GM19351 (cell line): Measurements from ENCODE around the gene NFX1.
"Not testable (repeated sequence)": the region's sequence is repeated elsewhere in the genome, so short reads cannot be mapped to it uniquely, and the experiment has no call there.

Experiments used
- ATAC-seq: cut with Tn5 transposase; IDR thresholded peaks from one replicate; pipeline ENCODE4 v1.9.1; 2021; ENCODE audit warnings: mild to moderate bottlenecking, moderate library complexity; ENCODE audit not compliant: unreplicated experiment

NFX1 gene

DNA sequence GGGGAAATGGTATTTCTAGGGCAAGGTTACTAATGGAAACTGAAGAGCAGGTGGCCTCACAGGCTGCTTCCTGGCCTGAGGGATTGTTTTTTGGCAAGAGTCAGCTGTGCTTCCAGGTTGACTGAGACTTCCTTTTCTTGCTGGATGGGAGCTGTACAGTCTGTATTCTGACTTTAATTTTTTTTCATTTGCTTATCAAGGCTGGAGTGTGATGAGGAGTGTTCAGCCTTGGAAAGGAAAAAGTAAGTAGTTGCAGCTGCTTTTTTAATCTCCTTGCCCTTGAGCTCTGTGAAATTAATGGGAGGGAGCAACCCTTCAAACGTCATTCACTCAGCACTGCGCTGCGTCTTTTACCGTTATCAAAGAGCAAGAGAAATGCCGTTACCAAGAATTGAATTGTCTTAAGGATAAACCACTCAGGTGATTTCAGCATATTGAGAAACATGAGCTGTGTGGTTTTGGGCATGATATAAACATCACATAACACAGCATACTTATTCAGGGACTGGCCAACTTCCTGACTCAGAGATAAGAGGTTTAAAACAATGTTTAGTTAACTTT, 64.4 kb downstream of the NFX1 start:
- ATAC-seq: no peak

DNA sequence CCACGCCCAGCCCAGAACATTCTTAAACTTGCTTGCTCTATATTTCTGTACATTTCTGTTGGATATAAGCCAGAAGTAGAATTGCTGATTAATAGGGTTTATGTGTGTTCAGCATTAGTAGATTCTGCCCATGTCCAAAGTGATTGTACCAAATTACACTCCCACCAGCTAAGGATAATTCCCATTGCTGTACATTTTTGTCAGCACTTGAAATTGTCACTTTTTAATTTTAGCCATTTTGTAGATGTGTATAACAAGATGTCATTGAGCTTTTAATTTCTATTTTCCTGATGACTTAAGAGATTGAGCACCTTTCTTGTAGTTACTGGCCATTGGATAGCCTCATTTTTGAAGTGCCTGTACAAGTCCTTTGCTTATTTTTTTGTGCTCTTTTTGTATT, 65.6 kb downstream of the NFX1 start:
- no peak for ATAC-seq

DNA sequence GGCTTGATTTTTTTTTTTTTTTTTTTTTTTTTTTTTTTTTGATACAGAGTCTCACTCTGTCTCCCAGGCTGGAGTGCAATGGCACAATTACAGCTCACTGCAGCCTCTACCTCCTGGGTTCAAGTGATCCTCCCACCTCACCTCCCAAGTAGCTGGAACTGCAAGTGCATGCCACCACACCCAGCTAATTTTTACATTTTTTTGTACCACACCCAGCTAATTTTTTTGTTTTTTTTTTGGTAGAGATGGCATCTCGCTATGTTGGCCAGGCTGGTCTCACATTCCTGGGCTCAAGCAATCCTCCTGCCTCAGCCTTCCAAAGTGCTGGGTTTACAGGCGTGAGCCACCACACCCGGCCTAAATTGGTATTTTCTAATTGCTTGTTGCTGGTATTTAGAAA, 68.3 kb downstream of the NFX1 start:
- not testable (repeated sequence) for ATAC-seq

DNA sequence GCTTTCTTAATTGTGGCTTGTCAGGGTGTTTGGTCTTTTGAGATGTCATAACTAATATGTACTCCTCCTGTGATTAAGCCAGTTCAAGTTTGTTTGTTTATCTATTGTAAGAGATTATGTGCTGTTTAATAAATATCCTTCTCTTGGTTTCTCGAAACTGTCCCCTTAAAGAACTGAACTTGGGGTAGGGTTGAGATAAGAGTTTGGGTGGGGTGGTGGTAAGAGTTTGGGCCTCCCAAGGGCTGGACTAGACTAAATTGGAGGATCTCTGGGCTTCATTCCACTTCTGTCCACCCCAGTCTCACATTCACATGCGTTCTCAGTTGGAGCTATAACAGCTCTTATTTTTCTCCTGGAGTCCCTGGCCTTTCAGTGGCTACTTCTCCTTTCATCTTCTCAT, 73.8 kb downstream of the NFX1 start:
- no peak for ATAC-seq

DNA sequence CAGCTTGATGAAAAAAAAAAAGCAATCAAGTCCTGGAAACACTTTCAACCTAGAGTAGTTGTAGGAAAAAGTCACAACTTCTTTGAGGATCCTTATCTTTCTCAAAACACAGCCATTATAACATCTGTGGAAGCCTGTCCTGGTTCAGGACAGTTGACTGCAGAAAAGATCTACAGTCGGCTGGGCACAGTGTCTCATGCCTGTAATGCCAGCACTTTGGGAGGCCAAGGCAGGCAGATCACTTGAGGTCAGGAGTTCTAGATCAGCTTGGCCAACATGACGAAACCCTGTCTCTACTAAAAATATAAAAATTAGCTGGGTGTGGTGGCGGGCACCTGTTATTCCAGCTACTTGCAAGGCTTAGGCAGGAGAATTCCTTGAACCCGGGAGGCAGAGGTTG, 74.5 kb downstream of the NFX1 start:
- not testable (repeated sequence) for ATAC-seq

DNA sequence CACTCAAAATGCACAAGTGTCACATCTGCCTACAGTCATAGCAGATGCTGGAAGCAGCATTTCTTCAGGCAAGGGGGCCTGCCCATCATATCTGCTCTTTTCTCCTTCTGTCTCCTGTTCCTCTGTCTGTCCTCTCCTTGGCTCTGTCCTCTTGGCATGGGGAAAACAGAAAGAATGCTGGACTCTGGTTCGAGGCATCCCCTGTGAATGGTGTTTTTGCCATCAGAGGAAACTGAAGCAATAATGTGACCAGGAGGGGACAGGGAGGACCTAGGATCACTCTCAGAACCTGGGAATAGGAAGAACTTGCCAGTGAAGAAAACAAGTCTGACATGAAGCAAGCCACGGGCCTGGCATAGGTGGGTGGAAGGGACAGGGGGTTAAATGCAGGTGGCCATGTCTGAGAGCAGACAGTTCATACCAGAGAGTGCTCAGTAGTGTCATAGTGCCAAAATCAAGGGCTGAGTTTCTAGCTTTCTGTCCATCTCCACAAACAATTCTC, 76.7 kb downstream of the NFX1 start:
- ATAC-seq: no peak

DNA sequence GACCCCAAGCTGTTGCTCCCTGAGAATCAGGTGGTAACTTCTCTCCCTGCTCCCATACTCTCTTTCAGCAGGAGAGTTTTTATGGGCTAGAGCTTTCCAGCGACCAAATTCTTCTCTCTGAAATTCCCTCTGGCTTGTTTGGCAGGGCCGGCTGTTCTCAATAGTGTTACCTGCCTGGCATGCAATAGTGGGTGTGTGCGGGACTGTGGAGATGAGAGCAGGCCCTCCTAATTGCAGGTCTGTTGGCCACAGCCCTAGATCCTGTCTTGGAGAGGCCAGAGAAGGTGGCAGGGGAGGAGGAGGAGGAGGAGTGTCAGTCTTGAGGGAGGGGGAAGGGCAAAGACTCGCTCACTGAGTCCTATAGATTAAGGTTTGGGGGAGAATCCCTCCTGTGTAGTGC, 82.6 kb downstream of the NFX1 start:
- ATAC-seq: no peak

DNA sequence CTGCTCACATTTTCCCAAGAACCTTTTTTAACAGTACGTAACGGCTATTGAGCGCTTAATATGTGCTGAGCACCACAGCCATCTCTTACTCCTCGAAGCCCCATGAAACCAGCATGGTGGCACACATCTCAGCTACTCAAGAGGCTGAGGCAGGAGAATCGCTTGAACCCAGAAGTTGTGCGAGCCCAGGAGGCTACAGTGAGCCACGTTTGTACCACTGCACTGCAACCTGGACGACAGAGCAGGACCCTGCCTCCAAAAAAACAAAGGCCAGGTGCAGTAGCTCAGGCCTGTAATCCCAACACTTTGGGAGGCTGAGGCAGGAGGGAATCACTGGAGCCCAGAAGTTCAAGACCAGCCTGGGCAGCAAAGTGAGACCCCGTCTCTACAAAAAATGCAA, 83.9 kb downstream of the NFX1 start:
- ATAC-seq: no peak

DNA sequence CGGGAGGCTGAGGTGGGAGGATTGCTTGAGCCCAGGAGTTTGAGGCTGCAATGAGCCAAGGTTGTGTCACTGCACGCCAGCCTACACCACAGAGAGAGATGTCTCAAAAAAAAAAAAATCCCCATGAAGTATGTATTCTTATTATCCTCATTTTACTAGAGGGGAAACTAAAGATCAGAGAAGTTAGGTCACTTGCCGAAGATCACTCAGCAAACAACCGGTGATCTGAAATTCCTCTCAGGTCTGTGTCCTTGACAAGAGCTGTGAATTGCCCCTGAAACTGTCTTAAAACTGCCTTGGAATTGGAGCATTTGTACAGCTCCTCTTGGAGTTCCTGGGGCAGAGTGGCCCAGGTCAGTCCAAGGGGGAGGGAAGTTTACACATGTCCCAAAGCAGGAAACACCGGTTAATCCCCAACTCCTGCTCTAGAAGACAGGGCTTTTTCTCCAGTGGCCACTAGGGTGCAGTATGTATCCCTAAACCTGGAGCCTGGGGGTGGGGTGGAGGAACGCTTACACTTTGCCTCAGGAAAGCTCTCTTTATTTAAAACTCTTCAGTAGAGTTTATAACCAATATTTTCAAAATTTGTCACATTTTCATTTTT, 84.4 kb downstream of the NFX1 start:
- ATAC-seq: peak; percentile 61

DNA sequence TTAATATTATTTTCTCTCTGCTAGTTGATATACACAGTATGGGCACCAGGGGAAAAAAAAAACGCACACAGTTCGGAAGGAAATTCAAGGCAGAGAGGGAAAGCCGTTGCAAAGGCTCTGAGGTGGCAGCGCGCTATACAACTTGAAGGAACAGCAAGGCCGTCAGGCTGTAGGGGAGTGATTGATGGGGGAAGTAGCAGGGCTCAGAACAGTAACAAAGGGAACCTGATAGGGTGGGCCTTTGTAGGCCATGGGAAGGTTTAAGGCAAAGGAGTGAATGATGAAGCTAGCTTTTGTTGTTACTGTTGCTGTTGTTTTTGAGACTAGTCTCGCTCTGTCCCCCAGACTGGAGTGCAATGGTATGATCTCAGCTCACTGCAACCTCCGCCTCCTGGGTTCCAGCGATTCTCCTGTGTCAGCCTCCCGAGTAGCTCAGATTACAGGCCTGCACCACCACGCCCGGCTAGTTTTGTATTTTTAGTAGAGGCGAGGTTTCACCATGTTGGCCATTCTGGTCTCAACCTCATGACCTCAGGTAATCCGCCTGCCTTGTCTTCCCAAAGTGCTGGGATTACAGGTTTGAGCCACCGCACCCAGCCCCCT, 85.0 kb downstream of the NFX1 start:
- ATAC-seq: no peak

DNA sequence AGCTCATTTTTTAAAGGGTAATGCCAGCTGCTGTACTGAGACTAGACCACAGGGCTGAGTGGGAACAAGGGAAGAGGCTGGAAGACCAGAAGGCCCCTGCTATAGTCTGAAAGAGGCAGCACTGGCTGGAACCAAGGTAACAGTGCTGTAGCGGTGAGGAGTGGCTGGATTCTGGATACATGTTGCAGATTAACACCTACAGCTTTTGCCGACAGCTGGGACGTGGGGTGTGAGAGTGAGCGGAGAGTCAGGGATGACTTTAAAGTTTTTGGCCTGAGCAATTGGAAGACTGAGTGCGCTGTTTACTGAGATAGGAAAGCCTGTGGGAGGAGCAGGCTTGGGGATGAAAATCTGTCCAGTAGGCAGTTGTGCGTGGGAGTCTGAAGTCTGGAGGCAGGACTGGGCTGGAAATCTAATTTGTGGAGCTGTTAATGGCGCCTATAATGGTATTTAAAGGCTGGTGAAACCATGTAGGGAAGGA, 85.6 kb downstream of the NFX1 start:
- ATAC-seq: no peak

DNA sequence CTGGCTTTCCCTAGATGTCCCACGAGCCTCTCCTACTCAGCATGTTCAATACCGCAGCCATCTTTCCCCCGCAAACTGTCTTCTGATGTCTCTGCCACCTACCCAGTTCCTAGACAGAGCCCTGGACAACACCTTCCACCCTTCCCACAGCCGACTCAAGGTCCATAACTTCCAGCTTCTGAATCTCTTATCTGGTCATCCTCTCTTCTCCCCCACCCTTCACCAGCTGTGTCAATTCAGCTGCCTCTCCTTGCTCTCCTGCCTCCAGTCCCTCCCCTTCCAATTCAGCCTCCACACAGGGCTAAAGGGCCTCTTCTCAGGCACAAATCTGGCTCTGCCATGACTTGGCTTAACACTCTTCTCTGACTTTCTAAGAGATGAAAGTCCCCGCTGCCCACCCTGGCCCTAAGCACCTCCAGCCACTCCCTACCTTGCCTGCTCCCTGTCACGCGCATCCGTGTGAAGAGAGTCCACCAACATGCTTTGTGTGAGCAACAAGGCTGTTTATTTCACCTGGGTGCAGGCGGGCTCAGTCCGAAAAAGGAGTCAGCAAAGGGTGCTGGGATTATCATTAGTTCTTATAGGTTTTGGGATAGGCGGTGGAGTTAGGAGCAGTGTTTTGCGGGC, 86.9 kb downstream of the NFX1 start:
- ATAC-seq: no peak

DNA sequence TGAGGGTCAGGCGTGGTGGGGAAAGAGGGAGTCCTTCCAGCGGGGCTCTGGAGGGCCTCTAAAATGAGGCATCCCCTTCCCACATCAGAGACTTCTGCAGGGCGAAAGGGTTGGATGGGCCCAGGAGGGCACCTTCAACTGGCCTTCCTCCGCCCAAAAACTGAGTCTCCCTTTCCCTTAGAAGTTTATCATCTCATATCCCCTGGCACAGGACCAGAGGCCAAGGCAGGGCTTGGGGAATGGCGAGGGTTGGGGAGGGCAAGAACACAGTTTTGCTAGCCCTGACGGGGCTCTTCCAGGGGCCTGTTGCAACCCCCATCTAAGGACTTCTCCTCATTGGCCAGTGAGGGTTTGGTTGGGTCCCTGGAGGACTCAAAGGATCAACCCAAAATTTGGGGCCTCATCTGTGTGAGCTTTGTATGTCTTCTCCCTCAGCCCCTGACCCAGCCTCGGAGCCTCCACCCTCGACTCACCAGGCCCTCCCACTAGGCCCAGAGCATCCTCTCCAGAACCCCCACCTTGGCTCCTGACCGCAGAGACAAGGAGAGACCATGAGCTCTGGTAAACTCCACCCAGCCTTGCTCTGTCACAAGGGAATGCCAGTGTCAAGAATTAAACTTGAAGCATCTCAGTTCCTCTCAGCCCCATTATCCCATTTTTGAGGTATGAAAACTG, 87.9 kb downstream of the NFX1 start:
- no peak for ATAC-seq

DNA sequence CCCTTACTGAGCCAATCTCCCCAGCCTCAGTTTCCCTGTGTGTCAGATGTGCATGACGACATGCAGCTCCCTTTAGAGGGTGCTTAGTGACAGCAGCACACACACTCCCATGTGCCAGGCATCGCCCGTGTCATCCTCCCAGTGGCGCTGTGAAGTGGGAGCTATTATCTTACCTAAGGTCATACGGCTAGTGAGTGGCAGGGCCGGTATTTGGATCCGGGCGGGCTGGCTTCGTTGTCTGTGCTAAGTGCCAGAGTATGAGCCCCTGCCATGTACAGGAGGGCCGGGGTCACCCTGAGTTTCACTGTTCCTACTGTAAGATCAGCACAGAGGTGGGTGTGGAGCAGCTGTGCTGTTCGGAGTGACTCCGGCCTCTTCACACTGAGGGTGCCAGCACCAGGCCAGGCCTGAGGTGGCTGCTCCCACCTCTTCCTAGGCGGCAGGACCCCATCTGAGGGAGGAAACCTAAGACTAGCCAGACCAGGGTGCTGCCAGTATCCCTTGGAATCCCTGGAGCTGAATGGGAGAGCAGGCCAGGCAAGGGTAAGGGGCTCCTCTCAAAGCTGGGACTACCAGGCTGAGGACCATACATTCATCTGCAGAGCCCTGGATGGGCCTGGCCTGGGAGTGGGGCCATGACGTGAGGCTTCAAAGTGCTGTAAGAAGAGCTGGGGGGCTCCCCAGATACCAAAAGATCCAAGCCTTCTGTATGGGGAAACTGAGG, 89.5 kb downstream of the NFX1 start:
- ATAC-seq: no peak

DNA sequence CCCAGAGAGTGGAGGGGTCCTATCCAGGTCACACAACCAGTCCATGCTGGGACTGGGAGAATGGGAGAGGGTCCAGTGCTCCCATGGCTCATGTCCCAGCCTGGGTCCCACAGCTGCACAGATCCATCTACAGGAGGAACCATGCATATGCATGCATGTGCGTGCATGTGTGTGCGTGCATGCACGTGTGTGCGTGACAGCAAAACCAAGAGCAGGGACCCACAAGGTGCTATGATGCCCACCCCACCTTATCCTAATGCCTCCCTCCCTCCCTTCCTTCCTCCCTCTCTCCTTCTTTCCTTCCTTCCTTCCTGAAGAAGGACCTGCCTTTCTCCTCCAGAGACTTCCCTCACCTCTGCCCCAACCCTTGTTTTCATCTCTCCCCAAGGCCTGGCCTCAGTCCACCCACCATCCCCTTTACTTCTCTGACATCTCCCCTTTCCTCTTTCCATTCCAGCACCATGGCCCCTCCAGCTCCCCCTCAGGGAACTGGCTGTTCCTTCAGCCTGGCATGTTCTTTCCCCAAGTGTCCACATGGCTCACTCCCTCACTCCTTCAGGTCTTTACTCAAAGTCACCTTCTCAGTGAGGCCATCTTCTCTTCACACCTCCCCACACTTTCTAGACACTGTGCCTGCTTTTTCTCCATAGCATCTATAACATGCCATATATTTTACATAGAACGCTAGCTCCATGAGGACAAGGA, 90.2 kb downstream of the NFX1 start:
- ATAC-seq: no peak

DNA sequence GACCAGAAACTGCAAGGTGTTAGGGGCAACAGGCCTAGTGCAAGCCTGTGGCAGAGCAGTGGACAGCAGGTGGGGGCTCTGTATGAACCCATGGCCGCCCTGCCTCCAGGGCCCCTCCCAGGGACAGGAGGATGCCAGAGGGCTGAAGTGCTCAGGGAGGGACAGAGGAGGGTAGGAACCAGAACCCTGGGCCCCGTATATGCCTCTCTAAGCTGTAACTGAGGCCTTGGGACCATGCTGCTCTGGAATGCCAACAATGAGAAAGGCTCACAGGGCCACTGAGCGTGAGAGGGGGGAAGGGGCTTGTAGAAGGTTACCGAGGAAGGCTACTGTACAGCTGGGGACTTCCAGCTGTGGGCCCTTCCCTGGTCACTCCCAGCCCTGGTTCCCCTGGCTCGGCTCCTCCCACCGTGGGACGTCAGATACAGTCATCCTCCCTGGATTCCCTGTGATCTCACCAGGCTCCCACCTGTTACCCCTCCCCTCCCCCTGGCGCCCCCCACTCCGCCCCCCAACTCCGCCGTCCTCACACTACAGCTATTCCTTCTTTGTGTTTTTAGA, 91.0 kb downstream of the NFX1 start:
- ATAC-seq: no peak

DNA sequence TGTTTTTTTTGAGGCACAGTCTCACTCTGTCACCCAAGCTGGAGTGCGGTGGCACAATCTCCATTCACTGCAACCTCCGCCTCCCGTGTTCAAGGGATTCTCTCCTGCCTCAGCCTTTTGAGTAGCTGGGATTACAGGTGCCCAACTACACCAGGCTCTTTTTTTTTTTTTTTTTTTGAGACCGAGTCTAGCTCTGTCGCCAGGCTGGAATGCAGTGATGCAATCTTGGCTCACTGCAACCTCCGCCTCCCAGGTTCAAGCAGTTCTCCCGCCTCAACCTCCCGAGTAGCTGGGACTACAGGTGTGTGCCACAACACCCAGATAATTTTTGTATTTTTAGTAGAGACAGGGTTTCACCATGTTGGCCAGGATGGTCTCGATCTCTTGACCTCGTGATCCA, 92.1 kb downstream of the NFX1 start:
- not testable (repeated sequence) for ATAC-seq

DNA sequence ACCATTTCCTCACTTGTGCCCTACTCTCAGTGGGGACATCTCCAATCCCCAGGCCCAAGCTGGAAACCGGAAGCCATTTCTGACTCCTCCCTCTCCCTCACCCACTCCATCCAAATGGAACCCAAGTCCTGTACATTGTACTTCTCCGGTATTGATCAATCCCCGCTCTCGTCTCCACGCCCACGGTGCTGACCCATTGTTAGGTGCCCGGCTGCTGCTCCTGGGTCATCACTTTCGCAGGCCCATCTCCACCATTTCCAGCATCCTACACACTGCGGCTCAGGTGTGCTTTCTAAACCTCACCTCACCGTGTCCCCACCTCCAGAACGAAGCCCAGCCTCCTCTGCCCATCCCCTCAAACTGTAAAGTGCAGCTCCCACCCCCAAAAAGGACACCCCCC, 93.1 kb downstream of the NFX1 start:
- ATAC-seq: not testable (repeated sequence)

DNA sequence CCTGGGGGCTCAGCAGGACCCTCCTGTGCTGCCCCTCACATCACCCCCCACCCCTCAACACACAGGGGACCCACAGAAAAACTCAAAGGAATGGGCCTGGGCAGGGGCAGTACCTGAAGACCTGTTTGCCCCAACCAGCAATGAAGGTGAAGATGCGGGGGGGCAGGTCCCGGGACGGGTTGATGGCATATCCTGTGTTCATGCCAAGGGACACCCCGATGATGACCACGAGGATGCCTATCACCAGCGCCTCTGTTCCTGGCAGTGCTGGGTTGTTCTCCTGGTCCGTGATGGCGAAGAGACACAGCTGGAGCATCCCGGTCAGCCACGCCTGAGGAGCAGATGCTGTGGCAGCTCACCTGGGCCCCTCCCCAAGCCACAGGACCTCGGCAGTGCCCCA, 95.2 kb downstream of the NFX1 start:
- not testable (repeated sequence) for ATAC-seq
